Smooth muscle cell of the pulmonary artery (primary cell): ENCODE data around the gene PILRB. TPM values are rescaled to one million over a fixed set of nuclear protein-coding genes. Genes with fewer than 3 reads are reported as not detected.

ENCODE experiments used
- total RNA-seq: library from RNA; depleted of rRNA; stranded (reverse); fragments of >200 nt; gene quantifications from 2 replicates; pipeline ENCODE4 v1.2.3, GENCODE V29; 2014

The PILRB gene
- 5.7 and 7.8 TPM in 2 replicates for total RNA-seq

DNA sequence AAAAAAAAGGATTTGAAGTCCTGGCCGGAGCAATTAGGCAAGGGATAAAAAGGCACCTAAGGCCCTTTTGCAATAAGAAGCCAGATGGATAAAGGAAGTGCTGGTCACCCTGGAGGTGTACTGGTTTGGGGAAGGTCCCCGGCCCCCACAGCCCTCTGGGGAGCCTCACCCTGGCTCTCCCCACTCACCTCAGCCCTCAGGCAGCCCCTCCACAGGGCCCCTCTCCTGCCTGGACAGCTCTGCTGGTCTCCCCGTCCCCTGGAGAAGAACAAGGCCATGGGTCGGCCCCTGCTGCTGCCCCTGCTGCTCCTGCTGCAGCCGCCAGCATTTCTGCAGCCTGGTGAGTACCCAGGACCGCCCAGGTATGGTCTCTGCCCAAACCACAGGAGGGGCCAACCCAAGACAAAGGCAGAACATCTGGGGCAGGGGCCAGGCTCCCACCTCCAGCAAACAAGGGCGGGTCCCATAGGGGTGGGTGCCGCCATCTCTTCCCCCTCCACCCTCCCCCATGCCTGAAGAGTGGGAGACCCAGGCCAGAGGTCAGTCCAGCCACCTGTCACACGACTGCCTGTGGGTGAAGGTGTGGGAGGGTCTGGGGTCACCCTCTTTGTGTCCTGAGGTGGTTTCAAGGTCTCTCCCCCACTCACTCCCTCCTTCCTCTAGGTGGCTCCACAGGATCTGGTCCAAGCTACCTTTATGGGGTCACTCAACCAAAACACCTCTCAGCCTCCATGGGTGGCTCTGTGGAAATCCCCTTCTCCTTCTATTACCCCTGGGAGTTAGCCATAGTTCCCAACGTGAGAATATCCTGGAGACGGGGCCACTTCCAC is at the start of gene PILRB:
PILRB (plus strand) TSS at position 91 of the 830 bp plus-strand sequence; CDS start at position 277, 186 bp downstream.

DNA sequence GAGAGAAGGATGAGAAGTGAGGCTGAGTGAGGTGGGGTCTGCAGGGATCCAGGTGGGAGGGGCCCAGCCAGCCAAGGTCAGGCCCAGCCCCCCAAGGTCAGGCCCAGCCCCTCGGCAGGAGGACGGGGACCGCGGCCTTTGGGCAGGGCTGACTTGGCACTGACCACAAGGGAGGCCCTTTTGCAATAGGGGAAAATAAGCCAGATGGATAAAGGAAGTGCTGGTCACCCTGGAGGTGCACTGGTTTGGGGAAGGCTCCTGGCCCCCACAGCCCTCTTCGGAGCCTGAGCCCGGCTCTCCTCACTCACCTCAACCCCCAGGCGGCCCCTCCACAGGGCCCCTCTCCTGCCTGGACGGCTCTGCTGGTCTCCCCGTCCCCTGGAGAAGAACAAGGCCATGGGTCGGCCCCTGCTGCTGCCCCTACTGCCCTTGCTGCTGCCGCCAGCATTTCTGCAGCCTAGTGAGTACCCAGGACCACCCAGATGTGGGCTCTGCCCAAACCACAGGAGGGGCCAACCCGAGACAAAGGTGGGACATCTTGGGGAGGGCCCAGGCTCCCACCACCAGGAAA is 15.4 kb downstream of the PILRB start, which contains the start of gene PILRA:
PILRA (plus strand) TSS at position 227 of the 571 bp plus-strand sequence; CDS start at position 397, 170 bp downstream.

Other genes with a start within 250 kb of the PILRB start
- gene TAF6, start 238.8 kb upstream of the PILRB start, total RNA-seq: 63.1 and 64.4 TPM in 2 replicates
- 29.6 and 41.7 TPM in 2 replicates for gene CNPY4, start 238.5 kb upstream of the PILRB start, total RNA-seq
- 2.3 and 2.7 TPM in 2 replicates for gene MBLAC1, start 231.2 kb upstream of the PILRB start, total RNA-seq
- gene LAMTOR4, start 209.2 kb upstream of the PILRB start, total RNA-seq: 52.0 and 57.4 TPM in 2 replicates
- 4.8 and 10.7 TPM in 2 replicates for gene TRAPPC14, start 199.4 kb upstream of the PILRB start, total RNA-seq
- 4.8 and 5.5 TPM in 2 replicates for gene GAL3ST4, start 189.5 kb upstream of the PILRB start, total RNA-seq
- 1.0 and 1.6 TPM in 2 replicates for gene GPC2, start 180.7 kb upstream of the PILRB start, total RNA-seq
- gene STAG3, start 180.2 kb upstream of the PILRB start, total RNA-seq: 0.99 and 2.2 TPM in 2 replicates
- gene PVRIG, start 138.2 kb upstream of the PILRB start, total RNA-seq: not detected in 2 replicates
- not detected in 2 replicates for gene SPDYE3, start 50.4 kb upstream of the PILRB start, total RNA-seq
- gene PILRA, start 15.4 kb downstream of the PILRB start, total RNA-seq: 0.26 TPM in 1 of 2 replicates, not detected in the other
- gene ZCWPW1, start 70.6 kb downstream of the PILRB start, total RNA-seq: 1.0 and 1.4 TPM in 2 replicates
- 26.9 and 30.4 TPM in 2 replicates for gene MEPCE, start 71.7 kb downstream of the PILRB start, total RNA-seq
- gene PPP1R35, start 78.4 kb downstream of the PILRB start, total RNA-seq: 11.1 and 14.1 TPM in 2 replicates
- 0.65 and 0.96 TPM in 2 replicates for gene SPACDR, start 106.1 kb downstream of the PILRB start, total RNA-seq
- gene TSC22D4, start 121.1 kb downstream of the PILRB start, total RNA-seq: 20.6 and 21.5 TPM in 2 replicates
- gene NYAP1, start 125.8 kb downstream of the PILRB start, total RNA-seq: 1.4 and 2.3 TPM in 2 replicates
- gene AGFG2, start 181.1 kb downstream of the PILRB start, total RNA-seq: 5.6 and 6.9 TPM in 2 replicates
- gene SAP25, start 215.8 kb downstream of the PILRB start, total RNA-seq: 0.13 TPM in 1 of 2 replicates, not detected in the other
- 9.7 and 11.7 TPM in 2 replicates for gene LRCH4, start 228.0 kb downstream of the PILRB start, total RNA-seq
- gene FBXO24, start 228.2 kb downstream of the PILRB start, total RNA-seq: 0.13 and 0.20 TPM in 2 replicates
- 167 and 207 TPM in 2 replicates for gene PCOLCE, start 244.2 kb downstream of the PILRB start, total RNA-seq